NK-92 (cell line): ENCODE results near the gene YIPF6.
"Not testable (repeated sequence)": the region's sequence is repeated elsewhere in the genome, so short reads cannot be mapped to it uniquely, and the experiment has no call there.

Source experiments
- DNase-seq: peaks from one replicate; lab custom pipeline; 2025; ENCODE audit not compliant: unreplicated experiment; lab: John Stamatoyannopoulos, UW

YIPF6 gene

GRCh38 chrX:68498508-68499379 is at the start of gene YIPF6:
Gene YIPF6 (plus strand): TSS chrX:68499051. CDS start chrX:68499067, 16 bp downstream.
- DNase-seq = no peak

- no peak for DNase-seq
Measured at GRCh38 chrX:68451720-68452119, 47.1 kb upstream of the YIPF6 start.

GRCh38 chrX:68454476-68455150 is 44.2 kb upstream of the YIPF6 start:
- DNase-seq = no peak

- DNase-seq = no peak
Measured at GRCh38 chrX:68455151-68455510, 43.7 kb upstream of the YIPF6 start.

- DNase-seq = no peak
Measured at GRCh38 chrX:68461093-68461492, 37.8 kb upstream of the YIPF6 start.

GRCh38 chrX:68461576-68461975 is 37.3 kb upstream of the YIPF6 start:
- DNase-seq = no peak

- DNase-seq = no peak
Measured at GRCh38 chrX:68462197-68462596, 36.7 kb upstream of the YIPF6 start.

GRCh38 chrX:68462653-68463052 is 36.2 kb upstream of the YIPF6 start:
- DNase-seq = no peak

- DNase-seq = no peak
Measured at GRCh38 chrX:68463880-68464279, 35.0 kb upstream of the YIPF6 start.

- no peak for DNase-seq
Measured at GRCh38 chrX:68464796-68465195, 34.1 kb upstream of the YIPF6 start.

- no peak for DNase-seq
Measured at GRCh38 chrX:68480969-68481368, 17.9 kb upstream of the YIPF6 start.

GRCh38 chrX:68486198-68486597 is 12.7 kb upstream of the YIPF6 start:
- DNase-seq = not testable (repeated sequence)

GRCh38 chrX:68487254-68487653 is 11.6 kb upstream of the YIPF6 start:
- DNase-seq = no peak

- DNase-seq = no peak
Measured at GRCh38 chrX:68487924-68488323, 10.9 kb upstream of the YIPF6 start.

- no peak for DNase-seq
Measured at GRCh38 chrX:68488657-68489056, 10.2 kb upstream of the YIPF6 start.

GRCh38 chrX:68490644-68491043 is 8.2 kb upstream of the YIPF6 start:
- no peak for DNase-seq

GRCh38 chrX:68492583-68492982 is 6.3 kb upstream of the YIPF6 start:
- no peak for DNase-seq

- DNase-seq = not testable (repeated sequence)
Measured at GRCh38 chrX:68493776-68494175, 5.1 kb upstream of the YIPF6 start.

- no peak for DNase-seq
Measured at GRCh38 chrX:68498044-68498507, 775 bp upstream of the YIPF6 start.

- DNase-seq = no peak
Measured at GRCh38 chrX:68499543-68500504, 973 bp downstream of the YIPF6 start.
